ENCODE measurements around the gene GLRA2. TPM values are rescaled to one million over a fixed set of nuclear protein-coding genes. Genes with fewer than 3 reads are reported as not detected.
"Not testable (repeated sequence)": the region's sequence is repeated elsewhere in the genome, so short reads cannot be mapped to it uniquely, and the experiment has no call there.

GLRA2 gene
- polyA plus RNA-seq, 1 experiment, result not detected

DNA sequence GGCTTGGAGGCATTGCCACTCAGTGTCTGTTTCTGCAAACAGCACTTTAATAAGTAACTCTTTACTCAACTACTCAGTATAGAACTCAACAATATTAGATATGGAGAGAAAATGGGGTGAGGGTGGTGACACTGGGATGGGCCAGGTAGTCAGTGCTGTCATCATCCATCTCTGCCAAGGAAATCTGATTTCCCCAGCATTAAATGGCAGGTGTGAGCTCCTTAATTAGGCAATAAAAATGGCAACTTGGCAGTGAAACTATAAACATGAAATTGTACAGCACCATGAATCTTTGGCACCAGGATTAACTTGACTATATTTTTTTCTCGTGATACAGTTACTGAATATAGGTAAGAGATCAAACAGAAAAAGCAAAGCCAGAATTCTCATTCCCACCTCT, 146.2 kb downstream of the GLRA2 start:
- ChIA-PET CTCF (no interaction called here), POLR2A (no interaction called here)
- H3K27me3 ChIP-seq (ENCODE audit: control insufficient read depth, insufficient read depth, low read length), result no peaks in the 10 kb centered on the region
- H3K36me3 ChIP-seq (ENCODE audit: control insufficient read depth, insufficient read depth, low read length), result no peaks in the 10 kb centered on the region
- TF ChIP-seq, protein P1, sequence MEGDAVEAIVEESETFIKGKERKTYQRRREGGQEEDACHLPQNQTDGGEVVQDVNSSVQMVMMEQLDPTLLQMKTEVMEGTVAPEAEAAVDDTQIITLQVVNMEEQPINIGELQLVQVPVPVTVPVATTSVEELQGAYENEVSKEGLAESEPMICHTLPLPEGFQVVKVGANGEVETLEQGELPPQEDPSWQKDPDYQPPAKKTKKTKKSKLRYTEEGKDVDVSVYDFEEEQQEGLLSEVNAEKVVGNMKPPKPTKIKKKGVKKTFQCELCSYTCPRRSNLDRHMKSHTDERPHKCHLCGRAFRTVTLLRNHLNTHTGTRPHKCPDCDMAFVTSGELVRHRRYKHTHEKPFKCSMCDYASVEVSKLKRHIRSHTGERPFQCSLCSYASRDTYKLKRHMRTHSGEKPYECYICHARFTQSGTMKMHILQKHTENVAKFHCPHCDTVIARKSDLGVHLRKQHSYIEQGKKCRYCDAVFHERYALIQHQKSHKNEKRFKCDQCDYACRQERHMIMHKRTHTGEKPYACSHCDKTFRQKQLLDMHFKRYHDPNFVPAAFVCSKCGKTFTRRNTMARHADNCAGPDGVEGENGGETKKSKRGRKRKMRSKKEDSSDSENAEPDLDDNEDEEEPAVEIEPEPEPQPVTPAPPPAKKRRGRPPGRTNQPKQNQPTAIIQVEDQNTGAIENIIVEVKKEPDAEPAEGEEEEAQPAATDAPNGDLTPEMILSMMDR (IDR thresholded peaks at IDR 0.05; ENCODE audit: insufficient read depth, low read depth, low read length), result no peak
- no peak overlapping the region for H3K4me3 ChIP-seq (ENCODE audit: low read depth, low read length)
- DNase-seq (ENCODE audit: low read depth), result no peak

DNA sequence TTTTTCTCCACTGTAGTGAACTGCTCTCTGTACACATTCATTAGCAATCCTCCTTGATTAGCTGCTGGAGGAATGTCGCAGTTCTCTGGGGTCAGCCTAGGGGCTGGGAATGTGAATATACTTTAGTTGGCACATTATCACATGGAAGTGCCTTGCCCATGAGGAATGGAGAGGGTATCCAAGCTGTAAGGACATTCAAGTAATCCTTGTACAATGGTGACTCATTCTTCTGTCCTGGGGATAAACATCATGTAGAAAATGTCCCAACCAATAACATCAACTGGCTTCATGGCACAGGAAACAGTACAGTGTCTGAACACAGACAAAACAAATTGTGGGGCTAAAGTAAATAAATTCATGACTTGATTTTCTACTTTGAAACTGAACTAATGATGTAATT, 147.1 kb downstream of the GLRA2 start:
- TF ChIP-seq, protein P1 (IDR thresholded peaks at IDR 0.05; ENCODE audit: insufficient read depth, low read depth, low read length), result no peak
- no peak for DNase-seq (ENCODE audit: low read depth)
- CTCF ChIA-PET, result no interaction called here
- POLR2A ChIA-PET, result no interaction called here
- no peaks in the 10 kb centered on the region for H3K36me3 ChIP-seq (ENCODE audit: control insufficient read depth, insufficient read depth, low read length)
- H3K4me3 ChIP-seq (ENCODE audit: low read depth, low read length), result no peak overlapping the region
- no peaks in the 10 kb centered on the region for H3K27me3 ChIP-seq (ENCODE audit: control insufficient read depth, insufficient read depth, low read length)

DNA sequence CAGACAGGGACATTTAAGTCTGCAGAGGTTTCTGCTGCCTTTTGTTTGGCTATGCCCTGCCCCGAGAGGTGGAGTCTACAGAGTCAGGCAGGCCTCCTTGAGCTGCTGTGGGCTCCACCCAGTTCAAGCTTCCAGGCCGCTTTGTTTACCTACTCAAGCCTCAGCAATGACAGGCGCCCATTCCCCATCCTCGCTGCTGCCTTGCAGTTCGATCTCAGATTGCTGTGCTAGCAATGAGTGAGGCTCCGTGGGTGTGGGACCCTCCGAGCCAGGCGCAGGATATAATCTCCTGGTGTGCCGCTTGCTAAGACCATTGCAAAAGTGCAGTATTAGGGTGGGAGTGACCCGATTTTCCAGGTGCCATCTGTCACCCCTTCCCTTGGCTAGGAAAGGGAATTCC, 159.0 kb downstream of the GLRA2 start:
- DNase-seq (ENCODE audit: low read depth); H3K36me3 ChIP-seq (ENCODE audit: control insufficient read depth, insufficient read depth, low read length); H3K27me3 ChIP-seq (ENCODE audit: control insufficient read depth, insufficient read depth, low read length); H3K4me3 ChIP-seq (ENCODE audit: low read depth, low read length); POLR2A ChIA-PET; CTCF ChIA-PET: not testable (repeated sequence)

DNA sequence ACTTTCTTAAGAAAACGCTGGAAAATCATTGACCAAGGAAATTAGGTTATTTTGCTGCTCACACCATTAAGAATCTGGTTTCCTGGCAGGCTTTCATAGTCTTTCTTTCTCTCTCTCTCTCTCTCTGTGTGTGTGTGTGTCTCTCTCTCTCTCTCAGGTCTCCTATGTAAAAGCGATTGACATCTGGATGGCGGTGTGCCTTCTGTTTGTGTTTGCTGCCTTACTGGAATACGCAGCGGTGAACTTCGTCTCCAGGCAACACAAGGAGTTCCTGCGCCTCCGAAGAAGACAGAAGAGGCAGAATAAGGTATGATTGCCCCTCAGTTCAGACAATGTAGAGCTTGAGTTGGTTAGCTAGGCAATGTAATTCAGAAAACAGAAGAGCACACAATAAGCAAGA, 161.2 kb downstream of the GLRA2 start:
- Histone ChIP-seq H3K36me3 (ENCODE audit: control insufficient read depth, insufficient read depth, low read length) (no peaks in the 10 kb centered on the region), H3K4me3 (ENCODE audit: low read depth, low read length) (no peak overlapping the region), H3K27me3 (ENCODE audit: control insufficient read depth, insufficient read depth, low read length) (no peaks in the 10 kb centered on the region)
- CTCF ChIA-PET, result no interaction called here
- TF ChIP-seq, protein P1 (IDR thresholded peaks at IDR 0.05; ENCODE audit: insufficient read depth, low read depth, low read length), result no peak
- DNase-seq (ENCODE audit: low read depth), result no peak
- POLR2A ChIA-PET, result no interaction called here

DNA sequence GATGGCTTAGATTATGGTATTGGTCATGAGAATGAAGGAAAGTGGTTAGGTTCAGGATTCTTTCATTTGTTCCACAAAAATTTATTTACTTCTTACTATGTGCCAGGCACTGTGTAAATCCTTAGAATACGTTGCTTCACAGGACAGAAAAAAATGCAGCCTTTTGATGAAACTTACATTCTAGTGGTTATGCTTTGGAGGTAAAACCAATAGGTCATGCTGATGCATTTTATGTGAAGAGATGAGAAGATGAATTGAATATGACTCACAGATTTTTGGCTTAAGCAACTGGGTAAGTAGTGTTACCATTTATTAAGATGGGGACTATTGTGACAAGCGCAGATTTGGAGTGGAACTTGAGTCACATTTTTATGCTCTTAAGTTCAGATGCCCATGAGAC, 165.3 kb downstream of the GLRA2 start:
- POLR2A ChIA-PET, result no interaction called here
- peak; percentile 26 for DNase-seq (ENCODE audit: low read depth)
- TF ChIP-seq, protein P1 (IDR thresholded peaks at IDR 0.05; ENCODE audit: insufficient read depth, low read depth, low read length), result no peak
- Histone ChIP-seq H3K4me3 (ENCODE audit: low read depth, low read length) (no peak overlapping the region), H3K27me3 (ENCODE audit: control insufficient read depth, insufficient read depth, low read length) (no peaks in the 10 kb centered on the region), H3K36me3 (ENCODE audit: control insufficient read depth, insufficient read depth, low read length) (no peaks in the 10 kb centered on the region)
- CTCF ChIA-PET, result no interaction called here

DNA sequence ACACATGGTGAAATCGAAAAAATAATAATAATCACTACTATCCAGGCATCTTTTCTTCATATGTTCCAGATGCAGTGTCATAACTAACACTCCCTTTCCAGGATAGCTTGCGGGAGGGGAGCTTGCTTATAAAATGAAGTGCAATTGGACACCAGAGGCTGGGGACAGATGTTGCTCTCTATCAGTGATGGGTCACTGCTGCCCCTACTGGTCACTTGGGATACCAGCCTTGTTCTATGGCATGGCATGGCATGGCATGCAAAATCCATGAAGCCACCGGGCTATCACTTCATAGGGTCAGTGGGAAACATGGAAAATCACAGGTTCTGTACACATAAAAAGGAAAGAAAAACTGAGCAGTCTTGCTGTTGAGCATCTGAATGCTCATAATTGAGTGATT, 168.1 kb downstream of the GLRA2 start:
- POLR2A ChIA-PET, result no interaction called here
- no peak for DNase-seq (ENCODE audit: low read depth)
- H3K27me3 ChIP-seq (ENCODE audit: control insufficient read depth, insufficient read depth, low read length), result no peaks in the 10 kb centered on the region

More for the DNA sequence above, 168.1 kb downstream of the GLRA2 start:
- CTCF ChIA-PET, result no interaction called here
- TF ChIP-seq, protein P1 (IDR thresholded peaks at IDR 0.05; ENCODE audit: insufficient read depth, low read depth, low read length), result peak; percentile 36; the same call in 1 of the 2 replicates
- Histone ChIP-seq H3K4me3 (ENCODE audit: low read depth, low read length) (no peak overlapping the region), H3K36me3 (ENCODE audit: control insufficient read depth, insufficient read depth, low read length) (no peaks in the 10 kb centered on the region)
